SK-N-SH (cell line): Measurements from ENCODE around the gene SLC9A2. TPM values are rescaled to one million over a fixed set of nuclear protein-coding genes. Genes with fewer than 3 reads are reported as not detected.

Experiments used
- CTCF ChIA-PET: fragments of 300-600, 350-600 bp; formaldehyde crosslinking; extraction: SDS; loops from one replicate; lab custom pipeline; 2021; lab: Yijun Ruan, JAX
- POLR2A ChIA-PET: fragments of 350-600 bp; sonication (Branson Sonifier 250); formaldehyde crosslinking; extraction: SDS; loops from one replicate; lab custom pipeline; 2020; ENCODE audit warnings: antibody characterized with exemption, inconsistent platforms; lab: Yijun Ruan, JAX
- DNase-seq: peaks from one replicate; pipeline ENCODE4 v3.0.0; 2012
- H2AFZ ChIP-seq: fragments of 200-600 bp; sonication (generic); 2 replicates; pipeline ENCODE4 v1.8.1; 2016; ENCODE audit warnings: antibody characterized with exemption, mild to moderate bottlenecking, low read depth
- H3F3A ChIP-seq: fragments of 200-600 bp; sonication (generic); replicated peaks from 2 replicates; pipeline ENCODE3; 2016; ENCODE audit warnings: antibody characterized with exemption, mild to moderate bottlenecking; ENCODE audit not compliant: insufficient read depth
- H3K27ac ChIP-seq, 2 experiments: fragments of 200-500 bp in 1 of 2; fragments of 200-600 bp in 1 of 2; sonication (Bioruptor generic) in 1 of 2; sonication (generic), shearing (Covaris generic) in 1 of 2; 2 replicates each; pipeline versions ENCODE4 v1.5.1 to v1.6.1; 2014 to 2016; ENCODE audit warnings: low read depth in 2 of 2, inconsistent platforms in 1 of 2, low read length in 1 of 2, mild to moderate bottlenecking in 1 of 2, mixed read lengths in 1 of 2
- H3K27me3 ChIP-seq: fragments of 200-600 bp; sonication (generic), shearing (Covaris generic); 2 replicates; pipeline ENCODE4 v1.6.1; 2016; ENCODE audit warnings: mixed run types; ENCODE audit not compliant: insufficient read depth
- H3K36me3 ChIP-seq, 2 experiments: fragments of 200-500 bp in 1 of 2; fragments of 200-600 bp in 1 of 2; sonication (Bioruptor generic) in 1 of 2; sonication (generic) in 1 of 2; replicated peaks in 1 of 2; 2 replicates each; pipeline versions ENCODE3 to v1.5.1; 2014 to 2016; ENCODE audit warnings: low read length in 1 of 2, mild to moderate bottlenecking in 1 of 2; ENCODE audit not compliant: insufficient read depth in 2 of 2, control insufficient read depth in 1 of 2
- H3K4me1 ChIP-seq, 2 experiments: fragments of 200-500 bp in 1 of 2; fragments of 200-600 bp in 1 of 2; sonication (Bioruptor generic) in 1 of 2; sonication (generic), shearing (Covaris generic) in 1 of 2; 2 replicates each; pipeline versions ENCODE4 v1.5.1 to v1.6.1; 2014 to 2016; ENCODE audit warnings: low read depth in 1 of 2, low read length in 1 of 2, mixed run types in 1 of 2; ENCODE audit not compliant: insufficient read depth in 2 of 2, control insufficient read depth in 1 of 2
- H3K4me2 ChIP-seq: fragments of 200-600 bp; sonication (generic), shearing (Covaris generic); 2 replicates; pipeline ENCODE4 v1.6.1; 2017; ENCODE audit warnings: mixed run types
- H3K4me3 ChIP-seq, 2 experiments: fragments of 200-500 bp in 1 of 2; fragments of 200-600 bp in 1 of 2; sonication (Bioruptor generic) in 1 of 2; sonication (generic), shearing (Covaris generic) in 1 of 2; 2 replicates each; pipeline versions ENCODE4 v1.5.1 to v1.8.1; 2014 to 2016; ENCODE audit warnings: low read depth in 2 of 2, inconsistent platforms in 1 of 2, low read length in 1 of 2, mild to moderate bottlenecking in 1 of 2, mixed read lengths in 1 of 2, moderate library complexity in 1 of 2
- H3K79me2 ChIP-seq: fragments of 200-600 bp; sonication (generic); 2 replicates; pipeline ENCODE4 v1.8.1; 2017; ENCODE audit warnings: mild to moderate bottlenecking; ENCODE audit not compliant: insufficient read depth
- H3K9ac ChIP-seq: fragments of 200-600 bp; sonication (generic); 2 replicates; pipeline ENCODE4 v1.6.1; 2017; ENCODE audit warnings: mixed run types
- H3K9me2 ChIP-seq: fragments of 200-600 bp; sonication (generic); 2 replicates; pipeline ENCODE4 v1.6.1; 2017; ENCODE audit warnings: mixed run types
- H3K9me3 ChIP-seq: fragments of 200-600 bp; sonication (generic); 2 replicates; pipeline ENCODE4 v1.6.1; 2017; ENCODE audit warnings: mixed run types, mild to moderate bottlenecking, moderate library complexity
- H4K20me1 ChIP-seq: fragments of 200-600 bp; sonication (generic); 2 replicates; pipeline ENCODE4 v1.6.1; 2017; ENCODE audit warnings: mild to moderate bottlenecking, mixed run types; ENCODE audit not compliant: insufficient read depth
- ELF1 ChIP-seq: IDR thresholded peaks from 2 replicates; pipeline ENCODE4 v1.4.0; 2012
- EP300 ChIP-seq, 2 experiments: IDR thresholded peaks; 2 replicates each; pipeline versions ENCODE4 v1.4.0 to v1.6.1; 2012; ENCODE audit warnings: borderline replicate concordance in 1 of 2, low read depth in 1 of 2, low read length in 1 of 2
- EZH2phosphoT487 ChIP-seq: fragments of 200-600 bp; sonication (generic); IDR thresholded peaks from 2 replicates; pipeline ENCODE4 v1.6.1; 2017; ENCODE audit warnings: low read depth, mixed run types, mild to moderate bottlenecking, antibody characterized with exemption, moderate library complexity, borderline replicate concordance
- FOSL2 ChIP-seq: IDR thresholded peaks from 2 replicates; pipeline ENCODE4 v1.4.0; 2012; ENCODE audit warnings: low read depth, mild to moderate bottlenecking, moderate library complexity, borderline replicate concordance
- GATA2 ChIP-seq: sonication (generic); formaldehyde crosslinking; IDR thresholded peaks from 2 replicates; pipeline ENCODE4 v1.5.0; 2020; ENCODE audit warnings: mild to moderate bottlenecking, missing genetic modification reagents
- IRF3 ChIP-seq: fragments of 150-350 bp; IDR thresholded peaks from 2 replicates; pipeline ENCODE4 v1.6.1; 2016; ENCODE audit warnings: mild to moderate bottlenecking, low read depth, low read length
- MEF2A ChIP-seq: IDR thresholded peaks from 2 replicates; pipeline ENCODE4 v1.4.0; 2012; ENCODE audit warnings: low read depth, borderline replicate concordance
- NFIC ChIP-seq: IDR thresholded peaks from 2 replicates; pipeline ENCODE4 v1.4.0; 2012; ENCODE audit warnings: borderline replicate concordance
- NRF1 ChIP-seq: IDR thresholded peaks from 2 replicates; pipeline ENCODE4 v1.6.1; 2012; ENCODE audit warnings: low read depth, mild to moderate bottlenecking, low read length
- RAD21 ChIP-seq: IDR thresholded peaks from 2 replicates; pipeline ENCODE4 v1.6.1; 2012; ENCODE audit warnings: mild to moderate bottlenecking, low read length
- RCOR1 ChIP-seq: fragments of 150-350 bp; IDR thresholded peaks from 2 replicates; pipeline ENCODE4 v1.6.1; 2017; ENCODE audit warnings: antibody characterized with exemption, low read length
- REST ChIP-seq: IDR thresholded peaks from 2 replicates; pipeline ENCODE4 v1.6.1; 2012; ENCODE audit warnings: mild to moderate bottlenecking, low read depth, low read length, moderate library complexity
- SIN3A ChIP-seq: IDR thresholded peaks from 2 replicates; pipeline ENCODE4 v1.6.1; 2012; ENCODE audit warnings: low read depth, mild to moderate bottlenecking, low read length, moderate library complexity, borderline replicate concordance
- TCF12 ChIP-seq: IDR thresholded peaks from 2 replicates; pipeline ENCODE4 v1.4.0; 2012
- USF2 ChIP-seq: fragments of 150-350 bp; IDR thresholded peaks from 2 replicates; pipeline ENCODE4 v1.6.1; 2017; ENCODE audit warnings: antibody characterized with exemption, low read length, low read depth, borderline replicate concordance
- YY1 ChIP-seq: IDR thresholded peaks from 2 replicates; pipeline ENCODE4 v1.4.0; 2012; ENCODE audit warnings: low read depth, mild to moderate bottlenecking
- ZBTB33 ChIP-seq: IDR thresholded peaks from 2 replicates; pipeline ENCODE4 v1.4.0; 2012; ENCODE audit warnings: low read depth, borderline replicate concordance
- WGBS: methylation state at CpG from one replicate; pipeline ENCODE4 v1.1.6; 2017; ENCODE audit warnings: low lambda C conversion rate; 5-methylcytosine and 5-hydroxymethylcytosine counted together
- polyA plus RNA-seq, 3 experiments: library from polyadenylated mRNA; depleted of rRNA; stranded (reverse); fragments of >200 nt; gene quantifications; 2 replicates each; pipeline ENCODE4 v1.2.3, GENCODE V29; 2012
- TF ChIP-seq, protein P1 (sequence below): fragments of 200-600 bp; sonication (generic); IDR thresholded peaks from 2 replicates; pipeline ENCODE4 v1.6.1; 2017; ENCODE audit warnings: antibody characterized with exemption, mild to moderate bottlenecking, moderate library complexity

Gene SLC9A2
- polyA plus RNA-seq, 1 of the 3 experiments (the other 2 are of a cell fraction) = not detected

DNA sequence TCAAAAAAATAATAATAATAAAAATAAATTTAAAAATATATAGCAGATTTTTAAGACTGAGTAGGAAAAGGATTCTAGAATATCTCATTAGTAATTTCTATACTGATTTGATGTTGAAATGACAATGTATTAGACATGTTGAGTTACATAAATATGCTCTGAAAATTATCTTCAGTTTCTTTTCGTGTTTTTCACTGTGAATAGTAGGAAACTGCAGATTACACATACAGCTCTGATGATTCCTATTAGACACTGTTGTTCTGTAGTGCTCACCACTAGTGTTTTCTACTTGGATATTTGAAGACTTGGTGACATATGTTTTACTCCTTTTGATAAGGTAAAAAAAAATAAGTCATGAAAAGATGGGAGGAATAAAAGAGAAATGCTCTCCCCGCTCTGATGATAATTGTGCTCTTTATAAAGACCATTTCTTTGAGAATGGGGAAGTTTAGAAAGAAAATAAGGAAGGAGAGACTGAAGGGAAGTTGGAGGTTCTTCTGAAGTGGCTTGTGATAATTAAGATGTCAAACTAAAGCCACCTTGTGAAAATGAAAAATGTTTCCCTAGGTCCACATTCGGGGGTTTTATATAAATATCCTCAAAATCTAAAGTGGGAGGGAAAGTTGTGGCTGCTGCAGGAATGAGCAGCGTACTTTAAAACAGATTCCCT is 52.9 kb downstream of the SLC9A2 start:
- no peaks in the 10 kb centered on the region for H3K36me3 ChIP-seq
- H3K27ac ChIP-seq = no peak overlapping the region
- H2AFZ ChIP-seq = no peak overlapping the region
- no peaks in the 10 kb centered on the region for H3F3A ChIP-seq
- WGBS = 9% methylated on average over 4 of the region's 4 CpGs
- H3K79me2 ChIP-seq = no peaks in the 10 kb centered on the region
- CTCF ChIA-PET = no interaction called here
- TF ChIP-seq RAD21 (no peak), MEF2A (no peak), EP300 (IDR thresholded peaks at IDR 0.05; ENCODE audit: borderline replicate concordance in 1 of 2, low read depth in 1 of 2, low read length in 1 of 2) (no peak), RCOR1 (no peak), NRF1 (no peak), NFIC (no peak), USF2 (no peak), GATA2 (CRISPR knock-in tag) (no peak)
- TF ChIP-seq, protein P1, sequence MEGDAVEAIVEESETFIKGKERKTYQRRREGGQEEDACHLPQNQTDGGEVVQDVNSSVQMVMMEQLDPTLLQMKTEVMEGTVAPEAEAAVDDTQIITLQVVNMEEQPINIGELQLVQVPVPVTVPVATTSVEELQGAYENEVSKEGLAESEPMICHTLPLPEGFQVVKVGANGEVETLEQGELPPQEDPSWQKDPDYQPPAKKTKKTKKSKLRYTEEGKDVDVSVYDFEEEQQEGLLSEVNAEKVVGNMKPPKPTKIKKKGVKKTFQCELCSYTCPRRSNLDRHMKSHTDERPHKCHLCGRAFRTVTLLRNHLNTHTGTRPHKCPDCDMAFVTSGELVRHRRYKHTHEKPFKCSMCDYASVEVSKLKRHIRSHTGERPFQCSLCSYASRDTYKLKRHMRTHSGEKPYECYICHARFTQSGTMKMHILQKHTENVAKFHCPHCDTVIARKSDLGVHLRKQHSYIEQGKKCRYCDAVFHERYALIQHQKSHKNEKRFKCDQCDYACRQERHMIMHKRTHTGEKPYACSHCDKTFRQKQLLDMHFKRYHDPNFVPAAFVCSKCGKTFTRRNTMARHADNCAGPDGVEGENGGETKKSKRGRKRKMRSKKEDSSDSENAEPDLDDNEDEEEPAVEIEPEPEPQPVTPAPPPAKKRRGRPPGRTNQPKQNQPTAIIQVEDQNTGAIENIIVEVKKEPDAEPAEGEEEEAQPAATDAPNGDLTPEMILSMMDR = no peak
- TF ChIP-seq, all 33 proteins: peak for 0
- no peaks in the 10 kb centered on the region for H4K20me1 ChIP-seq
- H3K4me3 ChIP-seq = no peak overlapping the region
- no peaks in the 10 kb centered on the region; the same call in 1 of the 2 replicates for H3K27me3 ChIP-seq
- H3K9me2 ChIP-seq = no peaks in the 10 kb centered on the region
- POLR2A ChIA-PET = interaction anchor here (0.5 kb wide), 1 partner anchor 7 kb away, joined by 3 read pairs; no protein-coding TSS in a partner anchor
- H3K9ac ChIP-seq = no peak overlapping the region
- no peaks in the 10 kb centered on the region for H3K4me1 ChIP-seq
- no peaks in the 10 kb centered on the region for H3K9me3 ChIP-seq
- H3K4me2 ChIP-seq = no peak overlapping the region
- no peak for DNase-seq

GRCh38 chr2:102674370-102674769 is 55.0 kb downstream of the SLC9A2 start:
- no peak overlapping the region for H3K27ac ChIP-seq
- no peaks in the 10 kb centered on the region for H3K9me3 ChIP-seq
- no peaks in the 10 kb centered on the region for H3K36me3 ChIP-seq
- no peaks in the 10 kb centered on the region for H3F3A ChIP-seq
- ChIA-PET CTCF (no interaction called here), POLR2A (no interaction called here)
- H3K27me3 ChIP-seq = no peaks in the 10 kb centered on the region; the same call in 1 of the 2 replicates
- H3K4me2 ChIP-seq = no peak overlapping the region
- no peak overlapping the region for H3K9ac ChIP-seq
- H2AFZ ChIP-seq = no peak overlapping the region
- no peaks in the 10 kb centered on the region for H3K79me2 ChIP-seq
- H3K4me3 ChIP-seq = no peak overlapping the region
- no peaks in the 10 kb centered on the region for H3K4me1 ChIP-seq
- 24% methylated on average over 2 of the region's 2 CpGs for WGBS
- H4K20me1 ChIP-seq = no peaks in the 10 kb centered on the region
- no peak for DNase-seq
- no peaks in the 10 kb centered on the region for H3K9me2 ChIP-seq
- TF ChIP-seq RCOR1 = no peak
- no peak for TF ChIP-seq REST
- no peak for TF ChIP-seq FOSL2
- TF ChIP-seq EZH2phosphoT487 = no peak
- no peak for TF ChIP-seq MEF2A
- TF ChIP-seq ZBTB33 = no peak
- TF ChIP-seq TCF12 = no peak
- no peak for TF ChIP-seq YY1
- TF ChIP-seq ELF1 = no peak
- TF ChIP-seq SIN3A = no peak
- no peak for TF ChIP-seq IRF3
